Naive thymus-derived CD4-positive, alpha-beta T cell (primary cell): Measurements from ENCODE around the gene IGSF22. TPM values are rescaled to one million over a fixed set of nuclear protein-coding genes. Genes with fewer than 3 reads are reported as not detected.

Experiments used
- ATAC-seq: fragments of 150-1000 bp; cut with Tn5 transposase; 2 replicates; pipeline ENCODE4 v1.10.0; 2021; ENCODE audit warnings: mild to moderate bottlenecking, moderate library complexity
- CTCF ChIA-PET: fragments of 350-600 bp; sonication (Branson Sonifier 250); formaldehyde crosslinking; loops from one replicate; lab custom pipeline; 2021; ENCODE audit warnings: antibody characterized with exemption; lab: Charles Lee
- POLR2A ChIA-PET: fragments of 350-600 bp; sonication (Branson Sonifier 250); formaldehyde crosslinking; loops from one replicate; lab custom pipeline; 2021; ENCODE audit warnings: antibody characterized with exemption, inconsistent platforms; lab: Charles Lee
- DNase-seq, 9 donors: peaks; one replicate each; pipeline versions ENCODE4 v3.0.0 to v3.0.0-alpha.2; 2020 to 2022; ENCODE audit warnings: mixed read lengths in 1 of 9
- H3K27ac ChIP-seq: one replicate; pipeline ENCODE4 v1.7.0; 2013; ENCODE audit warnings: mild to moderate bottlenecking, low read depth, low read length, moderate library complexity
- H3K27me3 ChIP-seq, 2 donors: one replicate each; pipeline ENCODE4 v1.7.0; 2013; ENCODE audit warnings: low read length in 2 of 2, mild to moderate bottlenecking in 2 of 2, moderate library complexity in 2 of 2; ENCODE audit not compliant: control insufficient read depth in 2 of 2, insufficient read depth in 2 of 2
- H3K36me3 ChIP-seq, 3 experiments: 1 replicate in 2 of 3; 2 replicates in 1 of 3; pipeline ENCODE4 v1.7.0; 2013; ENCODE audit warnings: low read length in 3 of 3, mild to moderate bottlenecking in 3 of 3, moderate library complexity in 1 of 3; ENCODE audit not compliant: insufficient read depth in 3 of 3, control insufficient read depth in 2 of 3
- H3K4me1 ChIP-seq, 2 donors: one replicate each; pipeline ENCODE4 v1.7.0; 2013; ENCODE audit warnings: low read length in 2 of 2, mild to moderate bottlenecking in 2 of 2, moderate library complexity in 1 of 2; ENCODE audit not compliant: control insufficient read depth in 2 of 2, insufficient read depth in 2 of 2
- H3K4me3 ChIP-seq: 2 replicates; pipeline ENCODE4 v1.7.0; 2013; ENCODE audit warnings: mild to moderate bottlenecking, low read length
- H3K9me3 ChIP-seq, 3 experiments: 1 replicate in 2 of 3; 2 replicates in 1 of 3; pipeline ENCODE4 v1.7.0; 2013; ENCODE audit warnings: low read length in 3 of 3; ENCODE audit not compliant: control insufficient read depth in 2 of 3
- H3K27ac Mint-ChIP-seq, 9 donors: one replicate each; pipeline ENCODE4 v1.8.0; 2020 to 2022; ENCODE audit warnings: mixed read lengths in 9 of 9, mild to moderate bottlenecking in 8 of 9, moderate library complexity in 5 of 9, inconsistent platforms in 2 of 9
- H3K27me3 Mint-ChIP-seq, 5 donors: one replicate each; pipeline ENCODE4 v1.8.0; 2021 to 2022; ENCODE audit warnings: mixed read lengths in 5 of 5, mild to moderate bottlenecking in 1 of 5
- H3K36me3 Mint-ChIP-seq, 5 donors: one replicate each; pipeline ENCODE4 v1.8.0; 2020 to 2022; ENCODE audit warnings: mixed read lengths in 5 of 5, mild to moderate bottlenecking in 3 of 5, inconsistent platforms in 1 of 5
- H3K4me1 Mint-ChIP-seq, 7 donors: one replicate each; pipeline ENCODE4 v1.8.0; 2020 to 2022; ENCODE audit warnings: mixed read lengths in 7 of 7, mild to moderate bottlenecking in 3 of 7, inconsistent platforms in 1 of 7
- H3K4me3 Mint-ChIP-seq, 10 donors: one replicate each; pipeline ENCODE4 v1.8.0; 2020 to 2022; ENCODE audit warnings: mild to moderate bottlenecking in 10 of 10, mixed read lengths in 10 of 10, moderate library complexity in 6 of 10, inconsistent platforms in 2 of 10
- H3K9me3 Mint-ChIP-seq, 11 donors: one replicate each; pipeline ENCODE4 v1.8.0; 2020 to 2022; ENCODE audit warnings: mixed read lengths in 11 of 11, mild to moderate bottlenecking in 4 of 11, inconsistent platforms in 1 of 11, moderate library complexity in 1 of 11
- intact Hi-C, 2 donors: fragments of 100-400 bp; cut with micrococcal nuclease; formaldehyde crosslinking; loops; one replicate each; pipeline ENCODE4 v1.15.1; 2023
- polyA plus RNA-seq, 2 donors: library from polyadenylated mRNA; unstranded; fragments of 300-500 nt; fragmentation: Illumina TruSeq; gene quantifications; one replicate each; pipeline ENCODE4 v1.2.3, GENCODE V29; 2021
- total RNA-seq, 6 experiments: library from RNA in 5 of 6; stranded (reverse) in 5 of 6; gene quantifications; 1 replicate in 5 of 6; 2 replicates in 1 of 6; pipeline ENCODE4 v1.2.3 and lab custom pipeline; 2021 to 2026

Gene IGSF22
- total and polyA plus RNA-seq, 7 experiments from 2014 or later: 1.5 to 5.8 (median 2.6) TPM

DNA sequence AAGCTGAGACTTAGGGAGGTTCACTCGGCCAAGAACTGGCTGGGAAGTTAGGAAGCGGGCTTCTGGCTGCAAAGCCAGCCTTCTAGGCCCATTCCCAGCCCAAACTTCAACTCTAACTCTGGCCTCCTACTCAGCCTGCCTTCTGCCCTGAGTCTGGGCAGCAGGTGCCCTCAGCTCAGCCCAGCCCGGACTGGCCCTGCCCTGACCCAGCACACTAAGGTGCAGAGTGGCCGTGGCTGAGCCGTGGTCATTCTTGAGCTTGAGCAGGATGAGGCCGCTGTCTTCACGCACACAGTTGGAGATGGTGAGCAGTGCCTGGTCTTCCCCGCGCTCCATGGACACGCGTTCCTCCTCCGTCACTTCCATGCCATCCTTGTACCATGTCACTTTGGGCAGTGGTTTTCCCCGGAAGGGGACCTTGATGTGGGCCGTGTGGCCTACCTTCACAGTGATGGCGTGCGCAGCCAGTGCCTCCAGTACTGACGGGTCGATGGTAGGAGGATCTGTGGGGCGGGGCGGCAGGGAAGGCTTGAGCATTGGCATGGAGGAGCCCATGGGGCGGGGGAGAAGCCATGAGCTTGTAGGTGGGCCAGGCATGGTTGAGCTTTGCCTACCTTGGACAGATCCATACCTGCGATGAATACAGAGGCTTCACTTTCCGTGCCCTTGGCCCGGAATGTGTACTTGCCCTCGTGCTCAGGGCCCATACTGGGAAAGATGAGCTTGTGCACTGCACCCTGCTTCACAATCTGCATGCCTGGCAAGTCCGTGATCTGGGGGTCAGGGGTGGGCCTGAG, 12.1 kb downstream of the IGSF22 start:
- Mint-ChIP-seq H3K36me3 (no peaks in the 10 kb centered on the region), H3K27ac (no peak overlapping the region), H3K9me3 (no peaks in the 10 kb centered on the region), H3K4me1 (peaks cover 0 to 3% (median 0%) of the 10 kb centered on the region in 7 donors), H3K4me3 (no peak overlapping the region), H3K27me3 (peaks cover 0 to 23% (median 0%) of the 10 kb centered on the region in 5 donors)
- Histone ChIP-seq H3K9me3 (no peaks in the 10 kb centered on the region), H3K4me1 (no peaks in the 10 kb centered on the region), H3K36me3 (no peaks in the 10 kb centered on the region), H3K27me3 (no peaks in the 10 kb centered on the region), H3K27ac (no peak overlapping the region), H3K4me3 (no peak overlapping the region)
- ATAC-seq: peak; percentile 16
- intact Hi-C loops: no loop called here
- POLR2A ChIA-PET: interaction anchor here (0.6 to 1.3 kb wide), 2 partner anchors 9 to 33 kb away, joined by 3 read pairs; no protein-coding TSS in a partner anchor
- DNase-seq: no peak
- CTCF ChIA-PET: interaction anchor here (1.9 kb wide), 1 partner anchor 8 kb away, joined by 8 read pairs; no protein-coding TSS in a partner anchor

DNA sequence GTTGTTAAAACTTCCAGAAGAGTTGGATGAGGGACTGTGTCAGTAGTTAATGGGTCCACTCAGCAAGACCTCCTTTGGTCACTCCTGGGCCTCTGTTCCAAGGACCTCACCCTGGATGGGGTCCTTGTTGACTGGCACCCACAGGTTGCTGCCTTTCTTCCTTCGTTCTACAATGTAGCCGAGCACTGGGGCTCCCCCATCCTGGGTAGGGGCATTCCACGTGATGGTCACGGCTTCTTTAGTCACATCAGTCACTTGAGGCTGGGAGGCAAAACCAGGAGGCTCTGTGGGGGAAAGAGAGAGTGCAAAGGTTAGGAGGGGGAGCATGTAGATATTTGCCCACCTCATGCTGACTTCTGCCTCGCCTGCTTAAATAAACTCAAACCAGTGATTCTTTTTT, 15.4 kb downstream of the IGSF22 start:
- Mint-ChIP-seq H3K4me1 (peaks cover 6 to 17% (median 10%) of the 10 kb centered on the region in 7 donors), H3K4me3 (no peak overlapping the region), H3K9me3 (no peaks in the 10 kb centered on the region), H3K27ac (no peak overlapping the region), H3K27me3 (peaks cover 0 to 35% (median 0%) of the 10 kb centered on the region in 5 donors), H3K36me3 (peaks cover 0 to 2% (median 0%) of the 10 kb centered on the region in 5 donors)
- Histone ChIP-seq H3K4me3 (no peak overlapping the region), H3K36me3 (no peaks in the 10 kb centered on the region), H3K27me3 (no peaks in the 10 kb centered on the region), H3K27ac (no peak overlapping the region), H3K9me3 (no peaks in the 10 kb centered on the region), H3K4me1 (peaks cover 3 to 4% of the 10 kb centered on the region in 2 donors)
- CTCF ChIA-PET: interaction anchor here (1.3 kb wide), 1 partner anchor 11 kb away, joined by 4 read pairs; no protein-coding TSS in a partner anchor
- POLR2A ChIA-PET: no interaction called here
- ATAC-seq (no peak), DNase-seq (no peak)
- intact Hi-C loops: no loop called here

DNA sequence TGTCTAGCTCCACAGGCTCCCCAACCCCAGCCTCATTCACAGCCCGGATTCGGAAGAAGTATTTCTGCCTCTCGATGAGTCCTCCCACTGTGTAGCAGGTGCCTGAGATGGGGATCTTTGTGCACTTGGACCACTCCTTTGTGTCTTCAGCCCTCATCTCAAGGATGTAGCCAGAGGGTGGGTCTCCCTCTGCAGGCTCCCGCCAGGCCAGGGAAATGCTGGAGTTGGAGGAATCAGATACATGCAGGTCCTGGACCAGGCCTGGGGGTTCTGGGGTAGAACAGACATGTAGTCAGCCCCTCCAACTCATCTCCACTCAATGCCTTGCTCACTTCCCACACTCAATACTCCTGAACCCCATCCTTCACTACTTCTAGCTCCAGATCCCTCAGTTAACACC, 16.6 kb downstream of the IGSF22 start:
- ChIA-PET POLR2A (interaction anchor here (0.8 to 2.0 kb wide), 3 partner anchors 14 to 169 kb away, joined by 4 read pairs; no protein-coding TSS in a partner anchor), CTCF (interaction anchor here (0.6 to 1.3 kb wide), 2 partner anchors 12 to 30 kb away, joined by 3 to 4 read pairs; no protein-coding TSS in a partner anchor)
- H3K4me1 ChIP-seq: peaks cover 9 to 10% of the 10 kb centered on the region in 2 donors
- ATAC-seq (no peak), DNase-seq (no peak)
- Mint-ChIP-seq H3K27me3 (peaks cover 0 to 43% (median 0%) of the 10 kb centered on the region in 5 donors), H3K9me3 (no peaks in the 10 kb centered on the region), H3K36me3 (peaks cover 0 to 2% (median 0%) of the 10 kb centered on the region in 5 donors), H3K4me1 (peaks cover 15 to 23% (median 21%) of the 10 kb centered on the region in 7 donors), H3K4me3 (no peak overlapping the region), H3K27ac (peak overlapping the region in 3 of 9 donors; percentile 1 to 44 (median 38))
- no peaks in the 10 kb centered on the region for H3K9me3 ChIP-seq
- H3K4me3 ChIP-seq: no peak overlapping the region
- H3K27me3 ChIP-seq: no peaks in the 10 kb centered on the region
- intact Hi-C loops: loop anchor here in 1 of 2 donors (5.0 kb wide), 1 partner anchor 92 kb away; no protein-coding TSS in a partner anchor
- H3K36me3 ChIP-seq: no peaks in the 10 kb centered on the region
- H3K27ac ChIP-seq: no peak overlapping the region

DNA sequence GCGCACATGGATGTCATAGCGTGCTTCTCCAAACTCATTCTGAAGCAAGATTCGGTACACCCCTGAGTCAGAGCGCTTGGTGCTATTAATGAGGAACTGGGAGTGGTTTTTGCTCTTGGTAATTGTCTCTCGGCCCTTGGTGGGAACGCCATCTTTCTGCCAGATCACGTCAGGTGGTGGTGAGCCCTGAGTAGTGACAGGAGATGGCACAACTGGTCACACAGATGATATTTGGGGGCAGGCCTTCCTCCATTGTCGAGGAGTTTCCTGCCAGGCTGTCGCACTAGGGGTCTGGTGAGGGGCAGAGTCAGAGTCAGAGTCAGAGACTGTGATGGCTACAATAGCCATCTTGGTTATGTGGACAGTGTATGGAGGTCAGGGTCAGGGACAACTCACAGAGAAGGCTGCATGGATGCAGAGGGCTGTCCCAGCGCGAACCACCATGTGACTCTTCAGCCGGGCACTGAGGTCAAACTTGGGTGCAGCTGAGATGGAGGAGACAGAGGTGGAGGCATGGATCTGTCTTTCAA, 18.1 kb downstream of the IGSF22 start:
- peak overlapping the region in 8 of 9 donors; percentile 37 to 94 (median 84) for H3K27ac Mint-ChIP-seq
- H3K27me3 Mint-ChIP-seq: peaks cover 0 to 55% (median 0%) of the 10 kb centered on the region in 5 donors
- ChIA-PET CTCF (no interaction called here), POLR2A (interaction anchor here (1.0 to 2.0 kb wide), 3 partner anchors 8 to 73 kb away, joined by 3 to 4 read pairs (median 4); no protein-coding TSS in a partner anchor)
- H3K9me3 ChIP-seq: no peaks in the 10 kb centered on the region
- H3K4me1 ChIP-seq: peaks cover 9 to 10% of the 10 kb centered on the region in 2 donors
- H3K4me1 Mint-ChIP-seq: peaks cover 15 to 29% (median 25%) of the 10 kb centered on the region in 7 donors
- H3K9me3 Mint-ChIP-seq: no peaks in the 10 kb centered on the region
- no peaks in the 10 kb centered on the region for H3K36me3 ChIP-seq
- no peaks in the 10 kb centered on the region for H3K27me3 ChIP-seq
- H3K36me3 Mint-ChIP-seq: peaks cover 0 to 2% (median 0%) of the 10 kb centered on the region in 5 donors
- ATAC-seq (no peak), DNase-seq (no peak)
- H3K27ac ChIP-seq: no peak overlapping the region
- no peak overlapping the region for H3K4me3 ChIP-seq
- H3K4me3 Mint-ChIP-seq: peak overlapping the region in 6 of 10 donors; percentile 13 to 96 (median 92)
- intact Hi-C loops: loop anchor here in 1 of 2 donors (5.0 kb wide), 1 partner anchor 91 kb away; no protein-coding TSS in a partner anchor

DNA sequence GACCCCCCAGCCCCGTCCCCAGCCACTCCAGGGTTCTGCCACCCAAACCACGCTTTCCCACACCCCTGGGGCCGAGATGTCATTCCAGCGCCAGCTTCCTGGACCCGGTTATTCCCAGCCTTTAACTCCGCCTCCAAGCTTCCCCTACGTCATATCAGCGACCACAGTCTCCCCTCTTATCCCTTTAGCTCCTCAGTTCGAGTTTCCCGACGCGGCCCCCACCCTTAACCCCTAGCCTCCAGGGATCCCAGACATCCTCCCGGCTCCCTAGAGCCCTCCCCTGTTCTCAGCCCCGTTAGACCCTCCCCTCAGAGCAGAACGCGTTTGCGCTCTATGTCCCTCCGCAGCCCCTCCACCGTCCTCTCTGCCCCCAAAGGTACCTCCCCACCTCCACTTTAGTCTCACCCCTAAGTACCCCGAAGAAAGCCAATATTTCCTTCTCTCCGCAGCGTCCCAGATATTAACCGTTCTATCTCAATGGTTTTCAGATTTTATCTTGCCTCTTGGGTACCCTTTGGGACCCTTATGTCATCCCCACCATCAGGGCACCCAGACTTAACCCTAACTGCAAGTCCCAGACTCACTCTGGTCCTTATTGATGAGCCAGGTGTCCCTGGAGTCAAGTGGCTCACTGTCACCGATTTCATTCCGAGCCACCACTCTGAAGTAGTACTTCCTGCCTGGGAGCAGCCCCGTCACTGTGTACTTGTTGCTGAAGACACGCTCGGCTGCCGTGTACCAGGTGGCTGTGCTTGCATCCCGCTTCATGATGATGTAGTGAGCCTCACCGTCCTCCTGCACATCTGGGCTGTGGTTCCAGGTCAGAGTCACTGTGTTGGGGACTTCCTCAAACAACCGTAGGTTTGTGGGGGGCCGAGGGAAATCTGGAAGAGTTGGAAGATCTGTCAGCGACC, 19.4 kb downstream of the IGSF22 start:
- H3K4me1 Mint-ChIP-seq: peaks cover 15 to 29% (median 25%) of the 10 kb centered on the region in 7 donors
- H3K9me3 Mint-ChIP-seq: no peaks in the 10 kb centered on the region
- Histone ChIP-seq H3K27ac (peak overlapping the region; percentile 68), H3K36me3 (no peaks in the 10 kb centered on the region), H3K27me3 (no peaks in the 10 kb centered on the region), H3K4me1 (peaks cover 9 to 10% of the 10 kb centered on the region in 2 donors), H3K9me3 (no peaks in the 10 kb centered on the region), H3K4me3 (peak overlapping the region; percentile 88)
- peaks cover 0 to 2% (median 0%) of the 10 kb centered on the region in 5 donors for H3K36me3 Mint-ChIP-seq
- peak overlapping the region; percentile 81 to 98 (median 90) for H3K27ac Mint-ChIP-seq
- ATAC-seq: peak; percentile 83
- POLR2A ChIA-PET: interaction anchor here (0.6 to 1.7 kb wide), 11 partner anchors 14 to 312 kb away, joined by 3 to 10 read pairs (median 4); partner anchors contain the start of genes LDHA, SPTY2D1 and TSG101
- CTCF ChIA-PET: interaction anchor here (0.7 to 1.1 kb wide), 2 partner anchors 15 to 166 kb away, joined by 3 read pairs; no protein-coding TSS in a partner anchor
- peak overlapping the region; percentile 90 to 98 (median 93) for H3K4me3 Mint-ChIP-seq
- H3K27me3 Mint-ChIP-seq: peaks cover 0 to 55% (median 0%) of the 10 kb centered on the region in 5 donors
- intact Hi-C loops: loop anchor here (1.0 to 5.0 kb wide), 7 partner anchors 8 to 180 kb away; partner anchors contain the start of genes TMEM86A (in 2 of the 2), SPTY2D1 (in 1 of the 2), TSG101 (in 1 of the 2) and UEVLD (in 1 of the 2)
- peak in 8 of 9 donors; percentile 34 to 73 (median 64) for DNase-seq
